Measurements from ENCODE around the gene VSIG10. TPM values are rescaled to one million over a fixed set of nuclear protein-coding genes. Genes with fewer than 3 reads are reported as not detected.
A peak's percentile ranks its signal among the peaks of the same experiment; 100 is the strongest.

VSIG10 gene
- polyA plus RNA-seq, 1 donor (not counting 4 experiments of a cell fraction or from before 2014, with no cell fraction given): 11.4 TPM

- H3K4me1 ChIP-seq (ENCODE audit: control insufficient read depth, extremely low read depth, insufficient read depth, low read length): peaks cover 15% of the 10 kb centered on the region
- dilution Hi-C loops (cut with MboI; ENCODE audit: extremely low pct_ligation_motif_present, low sequenced_read_pairs): no loop called here
- H3K9me1 ChIP-seq (ENCODE audit: control insufficient read depth, extremely low read depth, insufficient read depth, low read length): no peaks in the 10 kb centered on the region
- DNase-seq (ENCODE audit: low read depth, low spot score) (no peak), FAIRE-seq (no peak)
- H3K9ac ChIP-seq (ENCODE audit: control insufficient read depth, extremely low read depth, insufficient read depth, low read length): no peak overlapping the region
- no peak overlapping the region for H3K27ac ChIP-seq (ENCODE audit: control insufficient read depth, insufficient read depth, low read length)
- H3K79me2 ChIP-seq (ENCODE audit: control insufficient read depth, insufficient read depth, low read length): peaks cover 18% of the 10 kb centered on the region
- no peak overlapping the region for H3K4me2 ChIP-seq (ENCODE audit: control insufficient read depth, extremely low read depth, insufficient read depth, low read depth, low read length)
- no peaks in the 10 kb centered on the region for H3K27me3 ChIP-seq (ENCODE audit: control insufficient read depth, extremely low read depth, insufficient read depth, low read length)
- H2AFZ ChIP-seq (ENCODE audit: control insufficient read depth, low read length): no peak overlapping the region
- no peaks in the 10 kb centered on the region for H3K9me3 ChIP-seq (ENCODE audit: control insufficient read depth, low read depth, low read length)
- H3K4me3 ChIP-seq (ENCODE audit: control insufficient read depth in 2 of 3, extremely low read depth in 1 of 3, insufficient read depth in 2 of 3, low read depth in 1 of 3, low read length in 3 of 3): no peak overlapping the region
- no peak for TF ChIP-seq CTCF (optimal IDR thresholded peaks at IDR 0.05 in 1 of 3, IDR thresholded peaks at IDR 0.05 in 1 of 3, conservative IDR thresholded peaks at IDR 0.05 in 1 of 3; ENCODE audit: extremely low read depth in 1 of 3, insufficient read depth in 2 of 3, low read length in 3 of 3)
- no peak for TF ChIP-seq EZH2 (IDR thresholded peaks at IDR 0.05; ENCODE audit: low read length)
- peaks cover 4 to 9% of the 10 kb centered on the region in 2 experiments for H3K36me3 ChIP-seq (ENCODE audit: control insufficient read depth in 2 of 2, extremely low read depth in 1 of 2, insufficient read depth in 2 of 2, low read length in 2 of 2)
- no peaks in the 10 kb centered on the region for H4K20me1 ChIP-seq (ENCODE audit: control insufficient read depth, extremely low read depth, insufficient read depth, low read length)
Observed at GRCh38 chr12:118020036-118020435, 83.8 kb downstream of the VSIG10 start.

- H3K9me3 ChIP-seq (ENCODE audit: control insufficient read depth, low read depth, low read length): no peaks in the 10 kb centered on the region
- peaks cover 4 to 9% of the 10 kb centered on the region in 2 experiments for H3K36me3 ChIP-seq (ENCODE audit: control insufficient read depth in 2 of 2, extremely low read depth in 1 of 2, insufficient read depth in 2 of 2, low read length in 2 of 2)
- dilution Hi-C loops (cut with MboI; ENCODE audit: extremely low pct_ligation_motif_present, low sequenced_read_pairs): no loop called here
- DNase-seq (ENCODE audit: low read depth, low spot score) (no peak), FAIRE-seq (no peak)
- no peak overlapping the region for H2AFZ ChIP-seq (ENCODE audit: control insufficient read depth, low read length)
- H4K20me1 ChIP-seq (ENCODE audit: control insufficient read depth, extremely low read depth, insufficient read depth, low read length): no peaks in the 10 kb centered on the region
- peaks cover 15% of the 10 kb centered on the region for H3K4me1 ChIP-seq (ENCODE audit: control insufficient read depth, extremely low read depth, insufficient read depth, low read length)
- no peak overlapping the region for H3K9ac ChIP-seq (ENCODE audit: control insufficient read depth, extremely low read depth, insufficient read depth, low read length)
- H3K4me3 ChIP-seq (ENCODE audit: control insufficient read depth in 2 of 3, extremely low read depth in 1 of 3, insufficient read depth in 2 of 3, low read depth in 1 of 3, low read length in 3 of 3): peak overlapping the region in 2 of 3 experiments; percentile 87 to 91
- H3K4me2 ChIP-seq (ENCODE audit: control insufficient read depth, extremely low read depth, insufficient read depth, low read depth, low read length): peak overlapping the region; percentile 93
- no peaks in the 10 kb centered on the region for H3K27me3 ChIP-seq (ENCODE audit: control insufficient read depth, extremely low read depth, insufficient read depth, low read length)
- peaks cover 18% of the 10 kb centered on the region for H3K79me2 ChIP-seq (ENCODE audit: control insufficient read depth, insufficient read depth, low read length)
- no peaks in the 10 kb centered on the region for H3K9me1 ChIP-seq (ENCODE audit: control insufficient read depth, extremely low read depth, insufficient read depth, low read length)
- TF ChIP-seq EZH2 (IDR thresholded peaks at IDR 0.05; ENCODE audit: low read length) (no peak), CTCF (optimal IDR thresholded peaks at IDR 0.05 in 1 of 3, IDR thresholded peaks at IDR 0.05 in 1 of 3, conservative IDR thresholded peaks at IDR 0.05 in 1 of 3; ENCODE audit: extremely low read depth in 1 of 3, insufficient read depth in 2 of 3, low read length in 3 of 3) (no peak)
- peak overlapping the region; percentile 14 for H3K27ac ChIP-seq (ENCODE audit: control insufficient read depth, insufficient read depth, low read length)
Observed at GRCh38 chr12:118017926-118018325, 85.9 kb downstream of the VSIG10 start.
